ENCODE results near the gene FNBP1L. TPM values are rescaled to one million over a fixed set of nuclear protein-coding genes. Genes with fewer than 3 reads are reported as not detected.

Gene FNBP1L
- total and polyA plus RNA-seq, 9 of the 15 experiments (the other 6 are each of a cell fraction or from before 2014, with no cell fraction given), result 1.4 to 6.9 (median 5.9) TPM

- TF ChIP-seq PBX2 (CRISPR knock-in tag; IDR thresholded peaks at IDR 0.05; ENCODE audit: low read depth), result no peak
- no peak for TF ChIP-seq PBX2 (tag; conservative IDR thresholded peaks at IDR 0.05; ENCODE audit: low read depth)
- TF ChIP-seq SOX6 (IDR thresholded peaks at IDR 0.05), result peak; percentile 56; the same call in 1 of the 2 replicates
- no peak for TF ChIP-seq HDAC6 (IDR thresholded peaks at IDR 0.05; ENCODE audit: low read depth, low read length)
- peak; percentile 58; the same call in 1 of the 2 replicates for TF ChIP-seq PHB2 (IDR thresholded peaks at IDR 0.05; ENCODE audit: low read depth)
- peak; percentile 91 for TF ChIP-seq CBFA2T3 (IDR thresholded peaks at IDR 0.05)
- peak; percentile 76 for TF ChIP-seq EP300 (IDR thresholded peaks at IDR 0.05; ENCODE audit: low read length)
- peak; percentile 76 for TF ChIP-seq MTA2 (IDR thresholded peaks at IDR 0.05; ENCODE audit: low read depth)
- no peak for TF ChIP-seq ZHX1 (conservative IDR thresholded peaks at IDR 0.05; ENCODE audit: low read length)
- no peak for TF ChIP-seq TAF9B (IDR thresholded peaks at IDR 0.05; ENCODE audit: partially characterized antibody)
- TF ChIP-seq TCF3 (CRISPR knock-in tag; IDR thresholded peaks at IDR 0.05), result peak; percentile 96
- no peak for TF ChIP-seq WHSC1 (IDR thresholded peaks at IDR 0.05; ENCODE audit: low read length)
- no peak for TF ChIP-seq NFRKB (IDR thresholded peaks at IDR 0.05; ENCODE audit: low read depth)
- TF ChIP-seq EP400 (IDR thresholded peaks at IDR 0.05), result 0 out of 2 replicates have a peak, but pooled peaks have one; percentile 10
Measured at GRCh38 chr1:93446837-93447451, 974 bp upstream of the FNBP1L start (continued).
